Bronchial epithelial cell (primary cell): ENCODE measurements around the gene THAP3. TPM values are rescaled to one million over a fixed set of nuclear protein-coding genes. Genes with fewer than 3 reads are reported as not detected.

ENCODE experiments used
- DNase-seq: peaks from one replicate; pipeline ENCODE4 v3.0.0-alpha.2; 2010; ENCODE audit warnings: low read depth
- FAIRE-seq: peaks from 2 replicates; lab custom pipeline; 2011; peaks lifted over from hg19 to GRCh38; lab: Jason Lieb, UNC
- H3K27me3 ChIP-seq: 2 replicates; pipeline ENCODE4 v1.5.1; 2011; ENCODE audit warnings: low read length; ENCODE audit not compliant: control insufficient read depth, insufficient read depth
- H3K36me3 ChIP-seq: 2 replicates; pipeline ENCODE4 v1.5.1; 2011; ENCODE audit warnings: low read length; ENCODE audit not compliant: control insufficient read depth, insufficient read depth
- H3K4me3 ChIP-seq: 2 replicates; pipeline ENCODE4 v1.5.1; 2011; ENCODE audit warnings: mild to moderate bottlenecking, low read depth, low read length, control low read depth
- total RNA-seq: library from RNA; depleted of rRNA; stranded (reverse); fragments of >200 nt; gene quantifications from 2 replicates; pipeline ENCODE4 v1.2.1, GENCODE V29; 2014
- TF ChIP-seq, protein P1 (sequence below): IDR thresholded peaks from 2 replicates; pipeline ENCODE4 v1.5.1; 2011; ENCODE audit warnings: mild to moderate bottlenecking, moderate library complexity, low read length, control low read depth, inconsistent platforms; ENCODE audit not compliant: insufficient read depth, severe bottlenecking

THAP3 gene
- total RNA-seq, 1 donor from 2014 or later, result 24.0 TPM

DNA sequence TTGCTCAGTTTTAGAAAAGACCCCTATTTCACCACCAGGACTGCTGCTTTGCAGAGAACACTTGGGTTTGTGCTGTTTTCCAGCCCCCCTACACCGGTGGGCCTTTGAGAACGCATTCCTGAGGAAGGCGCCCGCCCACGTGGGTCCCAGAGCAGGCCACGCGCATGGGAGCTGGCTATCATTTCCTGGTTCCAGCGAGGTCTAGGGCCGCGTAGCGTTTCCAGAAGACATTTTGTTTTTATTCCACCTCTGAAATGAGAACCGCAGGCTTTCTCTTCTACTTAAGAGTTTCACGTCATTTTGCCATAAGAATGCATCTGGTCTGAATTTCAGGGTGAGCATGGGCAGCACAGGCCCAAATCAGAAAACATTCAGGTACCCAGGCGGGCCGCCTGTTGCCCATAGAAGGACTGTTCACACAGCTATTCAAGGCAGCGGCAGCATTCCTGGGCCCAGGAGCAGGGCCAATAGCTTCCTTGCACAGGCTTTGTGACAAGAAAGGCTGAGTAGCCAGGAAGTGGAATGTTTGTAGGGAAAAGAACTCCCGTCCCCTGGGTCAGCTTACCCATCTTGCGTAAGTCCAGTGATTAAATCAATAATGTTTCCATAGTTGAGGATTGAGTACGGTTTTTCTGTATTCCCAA is 20.6 kb upstream of the THAP3 start:
- Histone ChIP-seq H3K36me3 (peaks cover 8% of the 10 kb centered on the region), H3K27me3 (no peaks in the 10 kb centered on the region), H3K4me3 (no peak overlapping the region)
- FAIRE-seq (no peak), DNase-seq (peak; percentile 63)
- TF ChIP-seq, protein P1, sequence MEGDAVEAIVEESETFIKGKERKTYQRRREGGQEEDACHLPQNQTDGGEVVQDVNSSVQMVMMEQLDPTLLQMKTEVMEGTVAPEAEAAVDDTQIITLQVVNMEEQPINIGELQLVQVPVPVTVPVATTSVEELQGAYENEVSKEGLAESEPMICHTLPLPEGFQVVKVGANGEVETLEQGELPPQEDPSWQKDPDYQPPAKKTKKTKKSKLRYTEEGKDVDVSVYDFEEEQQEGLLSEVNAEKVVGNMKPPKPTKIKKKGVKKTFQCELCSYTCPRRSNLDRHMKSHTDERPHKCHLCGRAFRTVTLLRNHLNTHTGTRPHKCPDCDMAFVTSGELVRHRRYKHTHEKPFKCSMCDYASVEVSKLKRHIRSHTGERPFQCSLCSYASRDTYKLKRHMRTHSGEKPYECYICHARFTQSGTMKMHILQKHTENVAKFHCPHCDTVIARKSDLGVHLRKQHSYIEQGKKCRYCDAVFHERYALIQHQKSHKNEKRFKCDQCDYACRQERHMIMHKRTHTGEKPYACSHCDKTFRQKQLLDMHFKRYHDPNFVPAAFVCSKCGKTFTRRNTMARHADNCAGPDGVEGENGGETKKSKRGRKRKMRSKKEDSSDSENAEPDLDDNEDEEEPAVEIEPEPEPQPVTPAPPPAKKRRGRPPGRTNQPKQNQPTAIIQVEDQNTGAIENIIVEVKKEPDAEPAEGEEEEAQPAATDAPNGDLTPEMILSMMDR, result no peak

DNA sequence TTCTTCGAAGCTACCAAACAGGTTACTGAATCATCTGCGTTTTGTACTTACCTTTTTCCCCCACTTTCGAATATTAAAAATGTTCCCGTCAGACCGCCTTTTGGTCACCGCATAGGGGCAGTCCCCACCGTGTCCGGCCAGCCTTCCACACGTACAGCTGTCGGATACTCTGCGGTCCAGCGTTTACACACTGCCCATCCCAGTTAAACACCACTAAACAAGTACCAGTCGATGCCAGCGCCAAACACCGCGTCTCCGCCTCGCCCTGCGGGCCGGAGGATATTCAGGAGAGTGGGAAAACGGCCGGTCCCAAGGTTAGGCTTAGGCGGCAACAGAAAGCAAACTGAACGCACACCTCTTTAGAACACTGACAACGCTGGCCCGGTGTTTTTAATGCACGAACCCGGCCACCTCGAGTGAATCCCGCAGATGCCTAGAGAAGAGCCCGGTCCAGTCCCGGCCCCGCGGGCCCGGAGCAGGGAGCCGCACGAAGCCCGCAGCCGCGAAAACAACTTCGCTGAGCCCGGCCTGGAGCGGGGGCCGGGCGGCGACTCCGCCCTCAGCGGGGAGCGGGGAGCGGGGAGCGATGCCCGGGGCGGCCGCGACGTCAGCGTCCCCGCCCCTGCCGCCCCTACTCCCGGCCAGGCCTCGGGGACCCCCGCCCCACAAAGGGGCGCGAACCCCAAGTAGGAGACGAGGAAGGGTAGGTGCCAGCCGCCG is 11.9 kb upstream of the THAP3 start:
- peak overlapping the region; percentile 48 for H3K4me3 ChIP-seq
- TF ChIP-seq, protein P1, result no peak
- no peaks in the 10 kb centered on the region for H3K36me3 ChIP-seq
- no peaks in the 10 kb centered on the region for H3K27me3 ChIP-seq
- peak; percentile 56 for DNase-seq
- FAIRE-seq, result no peak

DNA sequence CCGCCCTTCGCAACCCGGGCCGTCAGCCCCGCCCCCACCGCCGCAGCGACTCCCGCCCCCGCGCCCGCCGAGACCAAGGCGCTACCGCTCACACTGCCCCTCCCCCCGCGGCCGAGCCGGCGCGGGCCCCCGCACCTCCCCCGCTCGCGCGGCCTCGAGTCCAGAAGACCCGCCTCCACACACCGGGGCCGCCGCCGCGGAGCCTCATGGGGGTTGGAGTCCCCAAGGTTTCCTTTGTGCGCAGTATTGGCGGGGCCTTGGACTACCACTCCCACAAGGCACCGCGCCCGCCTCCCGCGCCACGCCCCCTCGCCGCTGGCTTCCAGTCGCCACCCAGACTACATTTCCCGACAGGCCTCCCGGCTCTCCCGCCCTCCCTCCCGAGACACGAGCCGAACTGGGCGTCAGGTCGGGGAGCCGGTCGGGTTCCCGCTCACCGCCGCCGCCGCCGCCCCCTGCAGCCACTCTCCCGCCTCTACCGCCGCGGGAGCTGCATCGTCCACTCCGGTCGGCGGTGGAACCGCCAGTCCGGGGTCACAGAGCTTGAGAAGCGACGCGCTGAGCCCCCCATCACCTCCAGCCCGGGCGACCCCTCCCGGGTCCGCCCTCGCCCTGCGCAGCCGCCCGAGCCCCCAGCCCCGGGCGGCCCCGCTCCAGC is 11.2 kb upstream of the THAP3 start, which contains the start of gene PHF13:
Gene PHF13, plus strand, starts transcription at position 371 of the 658 bp plus-strand sequence. CDS start 336 bp downstream, outside the sequence.
- FAIRE-seq (no peak), DNase-seq (peak; percentile 90)
- Histone ChIP-seq H3K27me3 (no peaks in the 10 kb centered on the region), H3K36me3 (no peaks in the 10 kb centered on the region), H3K4me3 (peak within 1 kb of the TSS; percentile 80)
- TF ChIP-seq, protein P1, result no peak

DNA sequence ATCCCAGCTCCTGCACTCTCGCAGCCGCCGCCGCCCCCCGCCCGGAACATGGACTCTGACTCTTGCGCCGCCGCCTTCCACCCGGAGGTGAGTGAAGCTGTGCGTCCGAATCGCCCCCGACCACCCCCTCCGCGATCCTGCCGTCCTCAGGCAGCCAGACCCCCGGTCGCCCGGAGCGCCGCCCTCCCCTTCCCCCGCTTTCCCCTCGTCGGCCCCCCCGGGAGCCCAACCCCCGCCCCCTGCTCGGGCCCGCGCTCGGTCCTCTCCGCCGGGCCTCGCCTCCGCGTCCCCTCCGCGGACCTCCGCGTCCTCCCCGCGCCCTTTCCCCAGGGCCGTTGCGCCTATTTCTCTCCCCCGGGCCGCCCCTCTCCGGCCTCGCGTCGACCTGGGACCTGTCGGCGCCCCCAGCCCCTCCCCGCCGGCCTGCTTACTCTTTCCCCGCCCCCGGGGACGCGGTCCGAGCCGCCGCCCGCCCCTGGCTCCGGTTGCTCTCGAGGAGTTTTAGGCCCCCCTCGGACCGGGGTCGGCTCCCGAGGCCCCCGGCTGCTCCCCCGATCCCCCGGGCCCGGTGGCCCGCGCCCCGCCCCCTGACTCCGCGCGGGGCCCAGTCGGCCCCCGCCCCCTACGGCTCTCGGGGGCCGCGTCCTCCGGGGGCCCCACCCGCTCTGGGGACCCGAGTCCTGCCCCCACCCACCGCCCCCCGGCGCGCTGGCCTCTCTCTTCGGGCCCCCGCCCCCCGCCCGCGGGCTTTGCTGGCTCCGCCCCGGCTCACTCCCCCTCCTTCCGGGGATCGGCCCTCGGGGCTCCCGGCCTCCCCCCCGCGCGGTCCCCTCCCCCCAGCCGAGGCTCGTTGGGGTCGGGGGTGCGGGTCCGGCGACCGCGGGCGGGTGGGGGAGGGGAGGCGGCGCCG is 10.4 kb upstream of the THAP3 start:
- Histone ChIP-seq H3K36me3 (no peaks in the 10 kb centered on the region), H3K4me3 (peak overlapping the region; percentile 80), H3K27me3 (no peaks in the 10 kb centered on the region)
- DNase-seq, result no peak
- FAIRE-seq, result no peak
- TF ChIP-seq, protein P1, result no peak

DNA sequence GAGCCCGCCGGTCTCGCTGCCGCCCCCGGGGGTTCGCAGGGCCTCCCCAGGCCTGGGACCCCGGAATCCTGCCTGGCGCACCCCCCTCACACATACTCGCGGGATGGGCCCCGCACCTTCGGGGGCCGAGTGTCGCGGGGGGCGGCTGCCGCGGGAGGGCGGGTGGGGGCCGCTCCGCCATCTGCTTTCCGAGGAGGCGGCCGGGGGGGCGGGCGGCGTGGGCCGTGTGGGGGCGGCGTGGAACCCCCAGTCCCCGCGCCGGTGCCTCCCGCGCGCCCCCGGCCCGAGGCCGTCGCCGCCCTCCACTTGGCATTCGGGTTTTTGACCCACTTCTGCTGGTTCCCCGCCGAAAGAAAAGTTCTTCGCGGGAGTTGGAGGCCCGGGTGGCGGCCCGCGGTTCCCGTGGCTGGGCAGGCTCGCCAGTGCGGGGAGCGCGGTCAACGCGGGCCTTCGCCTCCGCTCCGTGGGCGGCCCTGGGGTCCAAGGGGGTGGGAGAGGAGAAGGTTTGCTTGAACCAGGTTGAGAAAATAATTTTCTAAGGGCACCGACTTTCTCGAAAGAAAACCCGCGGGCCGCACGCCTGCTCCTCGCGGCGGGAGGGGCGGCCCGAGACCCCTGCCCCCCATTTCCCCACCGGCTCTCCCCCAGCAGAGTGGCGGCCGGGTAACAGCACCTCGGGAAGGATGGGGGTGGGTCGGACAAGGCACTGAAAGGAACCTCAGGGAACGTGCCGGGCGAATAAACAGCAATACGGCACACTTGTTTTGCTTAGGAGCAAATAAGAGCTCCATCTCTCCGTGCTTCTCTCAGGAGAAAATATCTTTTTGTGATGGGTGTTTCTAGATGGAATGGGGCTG is 9.5 kb upstream of the THAP3 start:
- H3K4me3 ChIP-seq, result peak overlapping the region; percentile 80
- DNase-seq, result no peak
- TF ChIP-seq, protein P1, result no peak
- H3K36me3 ChIP-seq, result peaks cover 7% of the 10 kb centered on the region
- no peak for FAIRE-seq
- H3K27me3 ChIP-seq, result no peaks in the 10 kb centered on the region
